GM12872 (cell line): ENCODE measurements around the gene EDN3.

Experiments
- CTCF ChIP-seq: IDR thresholded peaks from 3 replicates; pipeline ENCODE4 v1.5.1; 2011; ENCODE audit warnings: low read depth, mild to moderate bottlenecking, low read length, moderate library complexity; ENCODE audit not compliant: insufficient read depth

EDN3 gene

GRCh38 chr20:59268870-59269269 is 31.5 kb upstream of the EDN3 start:
- TF ChIP-seq CTCF: no peak

DNA sequence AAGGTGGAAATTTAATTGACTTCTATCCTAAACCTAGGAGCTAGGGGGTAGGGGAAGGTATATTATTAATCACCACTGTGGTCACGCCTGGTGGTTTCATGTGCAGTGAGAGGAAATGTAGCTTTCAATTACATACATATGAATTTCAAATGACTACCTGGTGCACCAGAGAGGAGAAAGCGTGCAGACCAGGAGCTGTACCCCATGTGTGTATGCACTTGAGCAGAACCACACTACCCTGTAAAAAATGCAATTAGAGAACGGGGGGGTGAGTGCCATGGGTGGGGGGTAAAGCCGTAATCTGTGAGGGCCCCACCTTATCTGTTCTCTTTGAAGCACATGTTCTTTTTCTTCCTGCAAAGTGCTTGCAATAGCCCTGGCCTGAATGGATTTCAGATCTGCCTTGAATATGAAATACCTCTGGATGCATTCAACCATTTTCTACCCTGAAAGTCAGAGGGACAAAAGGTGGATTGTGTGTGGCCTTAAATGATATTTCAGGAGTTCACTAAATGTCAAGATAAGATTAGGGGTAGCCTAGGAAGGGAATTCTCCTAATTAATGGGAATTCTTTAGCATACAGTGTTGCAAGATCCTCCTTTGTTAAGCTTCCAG is 30.9 kb upstream of the EDN3 start:
- TF ChIP-seq CTCF: no peak

DNA sequence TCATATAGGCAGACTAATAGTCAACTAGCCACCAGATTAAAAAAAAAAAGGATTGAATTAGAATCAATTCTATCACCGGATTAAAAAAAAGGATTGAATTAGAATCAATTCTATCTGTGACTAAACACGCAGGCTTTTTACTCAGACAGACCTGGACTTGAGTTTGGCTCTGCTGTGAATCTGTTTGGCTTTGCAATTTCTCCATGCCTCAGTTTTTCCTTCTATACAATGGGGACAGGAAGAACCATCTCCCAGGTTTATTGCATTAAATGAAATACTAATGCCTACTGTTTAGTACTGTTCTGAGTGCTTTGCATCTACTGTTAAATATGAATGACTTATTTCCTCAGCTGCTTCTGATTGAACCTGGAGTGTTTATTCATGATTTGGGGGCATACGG is 30.0 kb upstream of the EDN3 start:
- no peak for TF ChIP-seq CTCF

DNA sequence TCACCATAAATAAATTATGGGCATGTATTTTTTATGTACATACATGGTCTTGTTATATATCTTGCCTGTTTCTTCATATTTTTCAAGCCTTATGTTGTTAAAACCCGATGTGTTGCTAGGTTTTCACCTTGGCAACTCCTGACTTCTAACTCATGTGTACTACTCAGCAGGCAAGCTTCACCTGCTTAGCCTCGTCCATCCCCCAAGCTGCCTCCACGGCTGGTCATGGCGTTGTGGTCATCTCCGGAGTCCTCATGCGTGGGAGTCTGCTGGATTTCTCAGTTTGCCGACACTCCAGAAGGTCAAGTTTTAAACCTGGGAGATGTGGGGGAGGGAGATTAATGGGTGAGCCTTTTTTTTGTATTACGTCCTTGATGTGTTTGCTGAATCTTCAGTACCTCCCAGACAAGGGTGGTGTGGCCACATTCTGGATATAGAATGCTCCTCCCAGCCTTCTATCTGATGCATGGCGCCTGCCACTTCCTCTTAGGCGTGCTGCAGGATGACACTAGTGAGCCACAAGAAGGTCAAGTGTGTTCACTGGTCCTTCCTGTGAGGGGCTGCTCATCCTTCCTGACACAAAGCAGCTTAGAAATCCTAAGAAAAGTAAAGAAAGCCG is 26.6 kb upstream of the EDN3 start:
- no peak for TF ChIP-seq CTCF

DNA sequence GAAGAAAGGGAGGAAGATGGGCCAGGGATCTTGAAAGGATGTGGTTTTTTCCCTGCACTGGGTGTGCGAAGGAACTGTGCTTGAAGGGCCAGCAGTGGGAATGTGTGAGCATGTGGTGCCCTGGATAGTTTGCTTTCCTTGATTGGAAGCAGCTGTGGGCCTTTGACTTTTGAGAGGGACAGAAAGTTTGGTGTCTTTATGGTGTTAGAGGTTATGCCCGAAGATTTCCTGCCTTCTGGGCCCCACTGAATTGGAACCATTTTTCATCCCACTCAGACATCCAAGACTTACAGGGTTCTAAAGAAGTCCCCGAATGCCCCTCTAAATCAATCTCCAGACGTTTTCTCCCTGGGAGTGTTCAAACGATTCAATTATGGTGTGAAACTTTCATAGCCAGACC is 23.5 kb upstream of the EDN3 start:
- TF ChIP-seq CTCF: no peak

- TF ChIP-seq CTCF: no peak
Measured at GRCh38 chr20:59284470-59284869, 15.9 kb upstream of the EDN3 start.

DNA sequence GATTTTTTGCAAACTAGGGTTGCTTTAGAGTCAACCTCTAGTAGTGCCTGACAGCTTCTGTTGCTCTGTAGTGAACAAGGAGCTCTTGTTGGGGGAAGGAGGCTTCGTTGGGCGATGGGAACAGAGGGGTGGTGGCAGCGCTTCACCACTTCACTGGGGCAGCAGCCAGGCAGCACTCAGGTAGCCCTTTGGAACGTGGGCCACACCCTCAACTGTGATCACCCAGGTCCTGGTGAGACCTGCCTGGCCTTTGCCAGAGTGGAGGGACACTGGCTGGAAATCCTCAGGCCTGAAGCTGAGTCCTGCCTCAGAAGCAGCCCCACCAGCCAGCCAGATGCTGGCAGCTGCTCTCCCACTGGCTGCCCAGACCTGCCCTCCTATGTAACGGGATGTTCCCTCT is 10.4 kb upstream of the EDN3 start:
- TF ChIP-seq CTCF: no peak
